ENCODE results near the gene PTPRN2.
"Not testable (repeated sequence)": the region's sequence is repeated elsewhere in the genome, so short reads cannot be mapped to it uniquely, and the experiment has no call there.

PTPRN2 gene

GRCh38 chr7:158432369-158433341 is 155.0 kb downstream of the PTPRN2 start:
- H3K9me3 Mint-ChIP-seq: no peaks in the 10 kb centered on the region
- H3K4me1 Mint-ChIP-seq: no peaks in the 10 kb centered on the region
- no peaks in the 10 kb centered on the region for H3K36me3 Mint-ChIP-seq
- H3K27ac Mint-ChIP-seq: no peak overlapping the region
- H3K27me3 Mint-ChIP-seq: peaks cover 8% of the 10 kb centered on the region
- no peak overlapping the region for H3K4me3 Mint-ChIP-seq

GRCh38 chr7:158431941-158432347 is 155.7 kb downstream of the PTPRN2 start:
- no peak overlapping the region for H3K27ac Mint-ChIP-seq
- no peak overlapping the region for H3K4me3 Mint-ChIP-seq
- no peaks in the 10 kb centered on the region for H3K4me1 Mint-ChIP-seq
- H3K27me3 Mint-ChIP-seq: peaks cover 5% of the 10 kb centered on the region
- no peaks in the 10 kb centered on the region for H3K9me3 Mint-ChIP-seq
- no peaks in the 10 kb centered on the region for H3K36me3 Mint-ChIP-seq

DNA sequence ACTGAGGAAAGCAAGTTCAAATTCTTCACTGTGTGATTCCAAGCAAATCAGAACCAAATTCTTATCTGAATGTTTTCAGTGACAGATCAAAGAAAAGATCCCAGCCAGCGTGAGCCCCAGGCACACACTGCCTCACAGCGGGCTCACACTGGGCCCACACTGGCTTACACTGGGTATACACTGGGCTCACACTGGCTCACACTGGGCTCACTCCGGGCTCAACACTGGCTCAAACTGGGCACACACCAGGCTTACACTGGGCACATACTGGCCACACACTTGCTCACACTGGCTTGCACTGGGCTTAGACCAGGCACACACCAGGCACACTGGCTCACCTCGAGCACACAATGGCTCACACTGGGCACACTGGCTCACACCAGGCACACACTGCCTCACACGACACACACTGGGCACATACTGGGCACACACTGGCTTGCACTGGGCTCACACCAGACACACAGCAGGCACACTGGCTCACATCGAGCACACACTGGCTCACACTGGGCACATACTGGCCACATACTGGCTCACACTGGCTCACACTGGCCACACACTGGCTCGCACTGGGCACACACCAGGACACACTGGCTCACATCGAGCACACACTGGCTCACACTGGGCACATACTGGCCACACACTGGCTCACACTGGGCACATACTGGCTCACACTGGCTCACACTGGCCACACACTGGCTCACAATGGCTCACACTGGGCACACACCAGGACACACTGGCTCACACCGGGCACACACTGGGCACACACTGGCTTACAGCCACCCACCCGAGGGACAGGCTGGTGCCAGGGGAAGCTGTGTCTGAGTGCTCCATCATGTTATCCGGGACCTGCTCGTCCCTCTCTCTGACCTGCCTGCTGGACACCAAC is 156.3 kb downstream of the PTPRN2 start:
- Mint-ChIP-seq H3K9me3 (no peaks in the 10 kb centered on the region), H3K36me3 (no peaks in the 10 kb centered on the region), H3K4me3 (no peak overlapping the region), H3K27ac (no peak overlapping the region), H3K4me1 (no peaks in the 10 kb centered on the region), H3K27me3 (peaks cover 4% of the 10 kb centered on the region)

GRCh38 chr7:158430308-158431034 is 157.2 kb downstream of the PTPRN2 start:
- Mint-ChIP-seq H3K4me1 (no peaks in the 10 kb centered on the region), H3K9me3 (no peaks in the 10 kb centered on the region), H3K4me3 (no peak overlapping the region), H3K36me3 (no peaks in the 10 kb centered on the region), H3K27ac (no peak overlapping the region), H3K27me3 (peaks cover 2% of the 10 kb centered on the region)

DNA sequence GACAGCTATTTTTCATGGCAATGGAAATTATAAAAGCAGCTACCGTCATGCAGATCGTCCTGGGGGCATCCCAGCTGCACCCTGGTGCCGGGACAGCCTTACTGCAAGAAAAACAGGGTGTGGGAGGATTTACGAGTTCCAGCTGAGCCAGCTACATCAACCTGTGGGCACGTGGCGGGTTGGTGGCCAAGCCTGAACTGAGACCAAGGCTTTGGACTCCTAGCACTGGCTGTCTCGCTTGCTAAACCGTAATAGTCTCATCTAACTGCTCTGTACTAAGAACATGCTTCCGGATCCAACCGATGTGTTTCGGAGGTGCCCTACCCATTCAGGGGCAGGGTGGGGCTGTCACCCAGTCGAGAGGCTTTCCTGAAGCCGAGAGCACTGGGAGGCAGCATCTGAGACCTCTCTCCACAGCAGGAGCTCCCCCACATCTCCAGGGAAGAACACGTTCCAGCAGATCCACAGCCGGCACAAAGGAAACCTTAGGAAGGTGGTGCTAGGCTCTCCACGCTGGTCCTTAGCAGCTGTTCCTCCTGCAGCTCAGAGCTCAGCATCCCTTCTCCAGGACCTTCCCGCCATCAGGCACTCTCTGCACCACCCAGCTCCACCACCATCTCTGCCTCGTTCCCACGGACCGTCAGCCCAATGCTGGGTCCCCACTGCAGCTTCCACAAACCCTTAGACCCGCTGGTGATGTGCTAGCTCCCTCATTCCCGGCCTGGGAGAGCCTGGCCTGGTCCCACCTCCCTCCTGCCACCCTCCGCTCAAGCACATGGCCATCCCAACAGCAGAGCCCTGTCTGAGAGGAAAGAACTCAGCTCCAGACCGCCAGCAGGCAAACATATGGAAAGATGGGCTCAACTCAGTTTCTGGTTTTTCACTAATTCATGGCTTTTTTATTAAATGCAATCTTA is 158.5 kb downstream of the PTPRN2 start:
- Mint-ChIP-seq H3K4me3 (no peak overlapping the region), H3K36me3 (no peaks in the 10 kb centered on the region), H3K4me1 (no peaks in the 10 kb centered on the region), H3K27ac (no peak overlapping the region), H3K27me3 (no peaks in the 10 kb centered on the region), H3K9me3 (no peaks in the 10 kb centered on the region)

GRCh38 chr7:158428131-158428836 is 159.3 kb downstream of the PTPRN2 start:
- H3K27me3 Mint-ChIP-seq: no peaks in the 10 kb centered on the region
- no peak overlapping the region for H3K27ac Mint-ChIP-seq
- H3K4me3 Mint-ChIP-seq: no peak overlapping the region
- H3K36me3 Mint-ChIP-seq: no peaks in the 10 kb centered on the region
- H3K9me3 Mint-ChIP-seq: no peaks in the 10 kb centered on the region
- H3K4me1 Mint-ChIP-seq: no peaks in the 10 kb centered on the region

DNA sequence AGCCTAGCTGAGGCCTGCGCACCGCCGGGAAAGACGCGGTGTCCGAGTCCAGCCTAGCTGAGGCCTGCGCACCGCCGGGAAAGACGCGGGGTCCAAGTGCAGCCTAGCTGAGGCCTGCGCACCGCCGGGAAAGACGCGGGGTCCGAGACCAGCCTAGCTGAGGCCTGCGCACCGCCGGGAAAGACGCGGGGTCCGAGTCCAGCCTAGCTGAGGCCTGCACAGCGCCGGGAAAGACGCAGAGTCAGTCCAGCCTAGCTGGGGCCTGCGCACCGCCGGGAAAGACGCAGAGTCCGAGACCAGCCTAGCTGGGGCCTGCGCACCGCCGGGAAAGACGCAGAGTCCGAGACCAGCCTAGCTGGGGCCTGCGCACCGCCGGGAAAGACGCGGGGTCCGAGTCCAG is 161.9 kb downstream of the PTPRN2 start:
- not testable (repeated sequence) for H3K27me3 Mint-ChIP-seq, H3K4me1 Mint-ChIP-seq, H3K36me3 Mint-ChIP-seq, H3K27ac Mint-ChIP-seq, H3K9me3 Mint-ChIP-seq, H3K4me3 Mint-ChIP-seq

DNA sequence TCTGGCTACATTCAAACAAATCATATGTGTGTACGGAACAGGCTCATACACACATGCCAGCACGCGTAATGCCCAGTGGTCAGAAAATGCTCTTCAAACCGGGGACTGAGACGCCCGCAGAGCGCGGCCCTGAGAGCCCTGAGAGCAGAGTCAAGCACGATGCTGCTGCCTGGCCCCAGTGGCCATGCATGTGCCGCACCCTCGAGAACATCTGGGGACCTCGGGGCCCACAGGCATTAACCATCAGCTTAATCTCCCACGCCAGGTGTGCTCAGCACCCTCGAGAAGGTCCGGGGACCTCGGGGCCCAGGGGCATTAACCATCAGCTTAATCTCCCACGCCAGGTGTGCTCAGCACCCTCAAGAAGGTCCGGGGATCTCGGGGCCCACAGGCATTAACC is 163.1 kb downstream of the PTPRN2 start:
- Mint-ChIP-seq H3K27me3 (no peaks in the 10 kb centered on the region), H3K9me3 (no peaks in the 10 kb centered on the region), H3K4me1 (no peaks in the 10 kb centered on the region), H3K27ac (no peak overlapping the region), H3K36me3 (no peaks in the 10 kb centered on the region), H3K4me3 (no peak overlapping the region)

GRCh38 chr7:158424011-158424410 is 163.6 kb downstream of the PTPRN2 start:
- Mint-ChIP-seq H3K27me3 (no peaks in the 10 kb centered on the region), H3K36me3 (no peaks in the 10 kb centered on the region), H3K27ac (no peak overlapping the region), H3K4me1 (no peaks in the 10 kb centered on the region), H3K4me3 (no peak overlapping the region), H3K9me3 (no peaks in the 10 kb centered on the region)

DNA sequence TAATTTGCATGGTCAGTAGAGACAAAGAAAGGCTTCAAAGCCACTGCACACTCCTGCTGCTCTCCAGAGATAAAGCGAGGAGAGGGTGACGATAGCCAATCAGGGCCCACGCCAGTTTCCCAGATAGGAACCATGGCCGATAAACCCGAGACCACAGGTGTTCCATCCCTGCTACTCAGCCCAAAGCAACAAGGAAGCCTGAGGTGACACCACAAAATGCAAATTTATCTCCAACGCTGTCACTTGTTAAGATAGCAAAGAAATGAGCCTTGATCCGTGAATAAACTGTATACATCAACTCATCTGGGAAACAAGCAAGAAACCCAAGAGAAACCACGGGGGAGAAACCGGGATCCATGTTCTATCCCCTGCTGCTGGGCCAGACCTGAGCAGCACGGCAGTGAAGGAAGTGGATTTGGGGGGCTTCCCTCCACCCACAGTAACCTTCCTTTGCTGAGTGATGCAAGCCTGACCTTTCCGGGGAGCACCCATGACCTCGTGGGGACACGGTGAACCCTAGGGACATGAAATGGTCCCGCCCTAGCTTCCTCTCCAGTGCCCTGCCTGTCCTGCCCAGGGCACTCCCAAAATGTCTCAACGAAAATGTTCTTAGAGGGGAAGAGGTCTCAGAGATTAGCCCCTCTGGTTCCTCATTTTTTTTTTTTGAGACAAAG is 164.6 kb downstream of the PTPRN2 start:
- no peaks in the 10 kb centered on the region for H3K27me3 Mint-ChIP-seq
- H3K4me3 Mint-ChIP-seq: no peak overlapping the region
- H3K9me3 Mint-ChIP-seq: peaks cover 5% of the 10 kb centered on the region
- no peak overlapping the region for H3K27ac Mint-ChIP-seq
- H3K4me1 Mint-ChIP-seq: no peaks in the 10 kb centered on the region
- no peaks in the 10 kb centered on the region for H3K36me3 Mint-ChIP-seq

DNA sequence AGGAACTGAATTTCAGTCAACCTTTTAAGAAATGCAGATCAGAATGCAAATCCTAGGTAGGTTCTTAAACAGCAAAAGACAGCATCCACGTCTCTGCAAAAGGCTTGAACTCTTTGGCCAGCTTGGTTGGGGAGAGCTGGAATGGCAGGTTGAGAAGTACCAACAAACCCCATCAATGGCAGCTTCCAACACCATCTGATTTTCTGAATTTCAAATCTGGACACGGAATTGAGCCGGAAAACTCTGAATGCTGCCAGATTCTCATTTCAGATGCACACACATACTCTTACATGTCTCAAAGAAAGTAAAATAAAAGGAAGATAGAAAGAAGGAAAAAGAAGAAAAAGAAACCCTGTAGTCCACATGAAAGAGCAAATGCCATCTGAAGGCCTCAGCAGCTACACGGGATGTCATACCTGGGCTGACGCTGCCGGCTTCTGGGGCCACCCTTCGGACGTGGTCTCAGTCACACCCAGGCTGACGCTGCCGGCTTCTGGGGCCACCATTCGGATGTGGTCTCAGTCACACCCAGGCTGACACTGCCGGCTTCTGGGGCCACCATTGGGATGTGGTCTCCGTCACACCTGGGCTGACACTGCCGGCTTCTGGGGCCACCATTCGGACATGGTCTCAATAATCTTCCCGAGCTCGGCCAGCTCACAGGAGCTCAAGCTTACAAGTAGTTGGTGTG is 165.3 kb downstream of the PTPRN2 start:
- Mint-ChIP-seq H3K9me3 (peaks cover 9% of the 10 kb centered on the region), H3K36me3 (no peaks in the 10 kb centered on the region), H3K4me1 (no peaks in the 10 kb centered on the region), H3K27me3 (no peaks in the 10 kb centered on the region), H3K27ac (no peak overlapping the region), H3K4me3 (no peak overlapping the region)

GRCh38 chr7:158421361-158421760 is 166.3 kb downstream of the PTPRN2 start:
- no peak overlapping the region for H3K27ac Mint-ChIP-seq

DNA sequence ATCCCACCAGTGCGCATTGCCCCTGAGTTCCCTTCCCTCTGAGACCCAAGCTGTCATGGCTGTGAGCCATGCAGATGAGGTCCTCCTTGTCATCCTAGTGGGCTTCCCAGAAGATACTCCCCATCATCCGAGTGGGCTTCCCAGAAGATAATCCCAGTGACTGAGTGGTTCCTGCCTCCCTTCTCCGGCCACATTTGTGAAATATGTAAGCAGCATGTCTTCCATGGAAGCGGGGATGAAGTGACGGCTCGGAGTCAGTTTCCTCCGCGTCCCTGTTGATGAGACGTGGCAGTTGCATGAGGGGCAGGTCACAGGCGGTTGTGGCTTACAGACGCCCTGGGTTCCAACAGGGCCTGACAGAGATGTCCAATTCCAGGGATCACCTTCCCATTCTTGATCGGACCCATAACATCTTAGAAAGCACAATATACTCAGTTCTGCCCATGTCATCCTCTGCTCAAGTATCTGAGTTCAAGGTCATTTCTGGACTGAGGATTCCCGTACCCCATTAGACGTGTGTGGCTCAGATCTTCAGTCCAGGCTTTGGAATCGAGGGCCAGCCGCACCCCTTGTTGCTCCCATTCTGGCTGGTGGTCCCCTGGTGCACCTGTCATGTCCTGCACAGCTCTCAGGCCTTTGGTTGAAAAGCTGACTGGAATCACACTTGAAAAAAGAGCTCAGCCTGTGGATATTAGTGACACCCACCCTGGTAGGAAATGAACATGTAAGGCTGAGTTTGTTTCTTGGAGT is 166.9 kb downstream of the PTPRN2 start:
- peaks cover 9% of the 10 kb centered on the region for H3K9me3 Mint-ChIP-seq
- no peaks in the 10 kb centered on the region for H3K36me3 Mint-ChIP-seq
- H3K27ac Mint-ChIP-seq: no peak overlapping the region
- no peaks in the 10 kb centered on the region for H3K4me1 Mint-ChIP-seq
- H3K4me3 Mint-ChIP-seq: no peak overlapping the region
- no peaks in the 10 kb centered on the region for H3K27me3 Mint-ChIP-seq

More at GRCh38 chr7:158421361-158421760, 166.3 kb downstream of the PTPRN2 start:
- H3K27me3 Mint-ChIP-seq: no peaks in the 10 kb centered on the region
- no peaks in the 10 kb centered on the region for H3K4me1 Mint-ChIP-seq
- peaks cover 9% of the 10 kb centered on the region for H3K9me3 Mint-ChIP-seq
- H3K4me3 Mint-ChIP-seq: no peak overlapping the region
- no peaks in the 10 kb centered on the region for H3K36me3 Mint-ChIP-seq
